H9 (cell line): Measurements from ENCODE around the gene TNNI3. TPM values are rescaled to one million over a fixed set of nuclear protein-coding genes. Genes with fewer than 3 reads are reported as not detected.

Experiments
- DNase-seq: peaks from one replicate; pipeline ENCODE4 v3.0.0-alpha.2; 2017
- H2AFZ ChIP-seq: one replicate; pipeline ENCODE4 v1.6.1; 2013; ENCODE audit warnings: mild to moderate bottlenecking, low read length, control low read depth, moderate library complexity
- H2AK5ac ChIP-seq: 2 replicates; pipeline ENCODE4 v1.6.1; 2013; ENCODE audit warnings: low read length, control low read depth, mixed read lengths; ENCODE audit not compliant: insufficient read length
- H2BK120ac ChIP-seq: one replicate; pipeline ENCODE4 v1.6.1; 2013; ENCODE audit warnings: low read depth, mild to moderate bottlenecking, low read length, control low read depth, inconsistent platforms; ENCODE audit not compliant: poor library complexity, severe bottlenecking
- H2BK12ac ChIP-seq: 2 replicates; pipeline ENCODE4 v1.6.1; 2013; ENCODE audit warnings: low read length, control low read depth, mixed read lengths, low read depth; ENCODE audit not compliant: insufficient read length
- H2BK15ac ChIP-seq: 2 replicates; pipeline ENCODE4 v1.6.1; 2013; ENCODE audit warnings: low read depth, low read length, control low read depth
- H2BK20ac ChIP-seq: one replicate; pipeline ENCODE4 v1.6.1; 2013; ENCODE audit warnings: low read depth, mild to moderate bottlenecking, low read length, control low read depth, inconsistent platforms; ENCODE audit not compliant: poor library complexity, severe bottlenecking
- H2BK5ac ChIP-seq: 2 replicates; pipeline ENCODE4 v1.6.1; 2013; ENCODE audit warnings: low read length, control low read depth, mixed read lengths; ENCODE audit not compliant: insufficient read length
- H3K14ac ChIP-seq: 2 replicates; pipeline ENCODE4 v1.6.1; 2013; ENCODE audit warnings: low read length, control low read depth; ENCODE audit not compliant: insufficient read depth
- H3K18ac ChIP-seq: 2 replicates; pipeline ENCODE4 v1.6.1; 2013; ENCODE audit warnings: low read depth, mild to moderate bottlenecking, mixed read lengths, low read length, control low read depth; ENCODE audit not compliant: insufficient read length
- H3K23ac ChIP-seq: 2 replicates; pipeline ENCODE4 v1.6.1; 2013; ENCODE audit warnings: low read length, control low read depth, mixed read lengths, low read depth; ENCODE audit not compliant: insufficient read length
- H3K23me2 ChIP-seq: 2 replicates; pipeline ENCODE4 v1.6.1; 2013; ENCODE audit warnings: low read depth, mild to moderate bottlenecking, mixed read lengths, low read length, control low read depth; ENCODE audit not compliant: insufficient read length, poor library complexity, severe bottlenecking
- H3K27ac ChIP-seq: 2 replicates; pipeline ENCODE4 v1.5.1; 2013; ENCODE audit warnings: low read length, control low read depth, mixed read lengths, low read depth; ENCODE audit not compliant: insufficient read length
- H3K27me3 ChIP-seq: 2 replicates; pipeline ENCODE4 v1.6.1; 2013; ENCODE audit warnings: low read length, control low read depth, inconsistent platforms; ENCODE audit not compliant: insufficient read depth
- H3K4ac ChIP-seq: 2 replicates; pipeline ENCODE4 v1.6.1; 2013; ENCODE audit warnings: low read depth, mild to moderate bottlenecking, control low read depth, inconsistent platforms, low read length, moderate library complexity
- H3K4me1 ChIP-seq: 2 replicates; pipeline ENCODE4 v1.6.1; 2013; ENCODE audit warnings: low read length, control low read depth, inconsistent platforms; ENCODE audit not compliant: insufficient read depth
- H3K4me2 ChIP-seq: 2 replicates; pipeline ENCODE4 v1.6.1; 2013; ENCODE audit warnings: low read length, control low read depth, mixed read lengths; ENCODE audit not compliant: insufficient read length, insufficient read depth
- H3K56ac ChIP-seq: 2 replicates; pipeline ENCODE4 v1.6.1; 2013; ENCODE audit warnings: low read depth, mild to moderate bottlenecking, mixed read lengths, low read length, control low read depth; ENCODE audit not compliant: insufficient read length
- H3K79me1 ChIP-seq: 2 replicates; pipeline ENCODE4 v1.6.1; 2013; ENCODE audit warnings: low read depth, mild to moderate bottlenecking, moderate library complexity, low read length, control low read depth, inconsistent platforms; ENCODE audit not compliant: insufficient read depth, poor library complexity, severe bottlenecking
- H3K79me2 ChIP-seq: 2 replicates; pipeline ENCODE4 v1.6.1; 2013; ENCODE audit warnings: low read length, control low read depth, inconsistent platforms; ENCODE audit not compliant: insufficient read depth
- H3K9ac ChIP-seq: 2 replicates; pipeline ENCODE4 v1.6.1; 2013; ENCODE audit warnings: low read length, control low read depth, mixed read lengths; ENCODE audit not compliant: insufficient read length; ENCODE audit errors: extremely low read depth
- H3K9me3 ChIP-seq: one replicate; pipeline ENCODE4 v1.6.1; 2013; ENCODE audit warnings: low read depth, low read length, inconsistent platforms; ENCODE audit not compliant: control insufficient read depth
- H3T11ph ChIP-seq: one replicate; pipeline ENCODE4 v1.6.1; 2013; ENCODE audit warnings: mild to moderate bottlenecking, low read length, control low read depth, inconsistent platforms
- H4K20me1 ChIP-seq: one replicate; pipeline ENCODE4 v1.6.1; 2013; ENCODE audit not compliant: control insufficient read depth, insufficient read length, insufficient read depth
- H4K5ac ChIP-seq: 2 replicates; pipeline ENCODE4 v1.6.1; 2013; ENCODE audit warnings: low read depth, mild to moderate bottlenecking, mixed read lengths, low read length, control low read depth; ENCODE audit not compliant: insufficient read length
- H4K8ac ChIP-seq: replicated peaks from 2 replicates; pipeline ENCODE4 v1.6.1; 2013; ENCODE audit warnings: low read length, control low read depth, mixed read lengths, low read depth; ENCODE audit not compliant: insufficient read length
- H4K91ac ChIP-seq: 2 replicates; pipeline ENCODE4 v1.6.1; 2013; ENCODE audit warnings: low read depth, mild to moderate bottlenecking, moderate library complexity, mixed read lengths, low read length, control low read depth; ENCODE audit not compliant: insufficient read length
- H3K27ac Mint-ChIP-seq, 3 experiments: 2 replicates in 2 of 3; 3 replicates in 1 of 3; pipeline ENCODE4 v1.8.0; 2020 to 2021; ENCODE audit warnings: mixed read lengths in 3 of 3, mild to moderate bottlenecking in 1 of 3, moderate library complexity in 1 of 3
- H3K27me3 Mint-ChIP-seq: 2 replicates; pipeline ENCODE4 v1.8.0; 2021; ENCODE audit warnings: low read depth, mild to moderate bottlenecking, moderate library complexity, mixed read lengths
- H3K36me3 Mint-ChIP-seq, 3 experiments: 2 replicates in 2 of 3; 3 replicates in 1 of 3; pipeline ENCODE4 v1.8.0; 2020 to 2021; ENCODE audit warnings: low read depth in 3 of 3, mixed read lengths in 3 of 3; ENCODE audit not compliant: insufficient read depth in 1 of 3
- H3K4me1 Mint-ChIP-seq, 2 experiments: 2 replicates each; pipeline ENCODE4 v1.8.0; 2020; ENCODE audit warnings: mixed read lengths in 2 of 2
- H3K4me3 Mint-ChIP-seq, 2 experiments: 2 replicates in 1 of 2; 3 replicates in 1 of 2; pipeline ENCODE4 v1.8.0; 2020 to 2021; ENCODE audit warnings: mild to moderate bottlenecking in 2 of 2, mixed read lengths in 2 of 2, moderate library complexity in 1 of 2
- H3K9me3 Mint-ChIP-seq, 2 experiments: 2 replicates in 1 of 2; 3 replicates in 1 of 2; pipeline ENCODE4 v1.8.0; 2020; ENCODE audit warnings: mild to moderate bottlenecking in 2 of 2, mixed read lengths in 2 of 2, moderate library complexity in 1 of 2
- CTCF ChIP-seq: fragments of 200-600 bp; sonication (generic); conservative IDR thresholded peaks from 3 replicates; pipeline ENCODE4 v1.8.0; 2021; ENCODE audit warnings: antibody characterized with exemption, mild to moderate bottlenecking
- WGBS: extraction: QIAGEN DNeasy Blood & Tissue Kit; methylation state at CpG from one replicate; pipeline ENCODE4 v1.1.7; 2013; ENCODE audit warnings: missing lambda C conversion rate, low lambda C conversion rate, mixed read lengths; ENCODE audit not compliant: insufficient read length; ENCODE audit errors: extremely low coverage; 5-methylcytosine and 5-hydroxymethylcytosine counted together
- total RNA-seq: library from RNA; stranded (reverse); gene quantifications from 2 replicates; pipeline ENCODE4 v1.2.1, GENCODE V29; 2021

Gene TNNI3
- total RNA-seq, 1 experiment from 2014 or later: 36.9 TPM

- Histone ChIP-seq H3K27me3 (no peaks in the 10 kb centered on the region; the same call in 1 of the 2 replicates), H3K4ac (no peak overlapping the region), H3K23ac (no peak overlapping the region), H2AFZ (no peak overlapping the region), H3K9me3 (no peaks in the 10 kb centered on the region), H2BK20ac (no peak overlapping the region), H2BK15ac (no peak overlapping the region), H4K8ac (no peak overlapping the region), H2BK5ac (no peak overlapping the region), H3K27ac (no peak overlapping the region), H2BK120ac (no peak overlapping the region), H3K56ac (no peak overlapping the region), H2BK12ac (no peak overlapping the region), H3K9ac (no peak overlapping the region), H4K20me1 (no peaks in the 10 kb centered on the region), H3K79me2 (no peaks in the 10 kb centered on the region), H4K5ac (no peak overlapping the region), H3K23me2 (peaks cover 27% of the 10 kb centered on the region), H4K91ac (no peak overlapping the region), H3T11ph (no peak overlapping the region), H3K79me1 (no peaks in the 10 kb centered on the region), H3K18ac (no peak overlapping the region), H3K4me2 (no peak overlapping the region), H3K14ac (no peak overlapping the region), H2AK5ac (no peak overlapping the region), H3K4me1 (peaks cover 2% of the 10 kb centered on the region; the same call in 1 of the 2 replicates)
- H3K4me1 Mint-ChIP-seq: peaks cover 29 to 41% of the 10 kb centered on the region in 2 experiments
- WGBS: no CpG with 5 or more reads among the region's 5 CpGs
- peaks cover 71% of the 10 kb centered on the region for H3K27me3 Mint-ChIP-seq
- no peak for TF ChIP-seq CTCF
- peaks cover 0 to 8% of the 10 kb centered on the region in 2 experiments; a peak in 3 of 5 replicates for H3K9me3 Mint-ChIP-seq
- H3K4me3 Mint-ChIP-seq: peak overlapping the region in 1 of 2 experiments; percentile 54; a peak in 2 of 5 replicates
- no peak overlapping the region for H3K27ac Mint-ChIP-seq
- H3K36me3 Mint-ChIP-seq: no peaks in the 10 kb centered on the region
- DNase-seq: no peak
These were observed 13.9 kb upstream of the TNNI3 start for GRCh38 chr19:55171440-55171839.
